ENCODE measurements around the gene CDCP1.
"Not testable (repeated sequence)": the region's sequence is repeated elsewhere in the genome, so short reads cannot be mapped to it uniquely, and the experiment has no call there.

CDCP1 gene

DNA sequence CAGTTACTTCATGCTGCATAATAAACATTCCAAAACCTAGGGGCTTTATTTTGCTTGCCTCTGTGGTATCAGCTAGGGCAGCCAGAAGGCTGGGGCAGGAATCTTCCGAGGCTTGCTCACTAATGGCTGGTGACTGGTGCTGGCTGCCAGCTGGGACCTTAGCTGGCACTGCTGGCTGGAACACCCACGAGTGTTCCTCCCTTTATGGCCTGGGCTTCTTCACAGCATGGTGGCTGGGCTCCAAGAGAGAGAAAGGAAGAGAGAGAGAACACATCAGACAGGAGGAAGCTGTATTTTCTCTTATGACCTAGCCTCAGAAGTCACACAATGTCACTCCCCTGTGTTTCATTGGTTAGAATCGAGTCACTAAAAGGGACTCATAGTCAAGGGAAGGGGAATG is 23.9 kb upstream of the CDCP1 start:
- no peak for DNase-seq

DNA sequence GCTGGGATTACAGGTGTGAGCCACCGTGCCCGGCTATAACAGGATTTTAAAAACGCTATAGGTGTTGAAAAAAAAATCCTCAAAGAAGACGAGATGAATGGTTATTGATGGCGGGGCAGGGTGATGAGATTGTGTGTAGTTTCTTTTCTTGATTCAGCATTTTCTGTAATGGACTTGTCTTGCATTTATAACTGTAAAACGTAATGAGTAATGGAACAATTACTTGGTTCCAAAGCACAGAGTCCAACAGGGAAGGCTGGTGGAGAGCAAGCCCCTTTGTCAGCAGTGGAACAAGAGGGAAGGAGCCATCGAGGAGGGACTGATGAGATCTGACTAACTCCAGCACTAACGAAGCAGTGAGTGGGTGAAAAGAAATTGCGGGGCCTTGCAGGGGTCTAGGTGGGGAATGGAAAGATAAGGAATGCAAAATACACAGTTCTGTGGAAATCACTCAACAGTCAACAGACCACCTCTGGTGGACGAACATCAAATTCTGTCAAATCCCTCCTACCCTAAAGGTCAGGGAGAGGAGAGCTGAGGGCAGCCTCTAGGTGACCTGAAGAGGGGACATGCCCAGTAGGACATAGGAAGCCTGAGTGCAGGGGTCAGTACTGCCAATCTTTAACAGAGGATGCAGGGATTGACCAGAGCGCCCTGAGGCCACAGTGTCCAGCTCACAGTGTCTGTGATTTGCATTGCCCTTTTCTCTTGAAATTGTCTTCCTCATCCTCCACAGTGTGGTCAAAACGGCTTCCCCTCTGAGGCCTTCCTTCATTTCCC is 23.1 kb upstream of the CDCP1 start:
- DNase-seq, result no peak

DNA sequence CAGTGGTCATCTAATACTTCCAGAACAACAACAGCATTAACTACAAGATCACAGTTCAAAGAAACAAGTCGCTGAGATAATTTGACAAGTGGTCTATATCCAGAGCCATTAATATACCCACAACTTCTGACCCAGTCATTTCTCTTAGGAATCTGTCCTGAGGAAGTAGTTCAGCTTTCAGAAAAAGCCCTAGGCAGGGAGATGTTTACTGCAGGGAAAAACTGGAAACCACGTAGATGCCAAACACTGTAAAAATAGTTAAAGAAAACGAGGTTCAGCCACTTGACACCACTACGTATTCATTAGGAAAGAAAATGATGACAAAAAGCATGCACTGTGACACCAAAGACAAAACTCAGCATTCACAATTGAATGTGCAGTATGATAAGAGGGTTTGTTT is 22.3 kb upstream of the CDCP1 start:
- no peak for DNase-seq

DNA sequence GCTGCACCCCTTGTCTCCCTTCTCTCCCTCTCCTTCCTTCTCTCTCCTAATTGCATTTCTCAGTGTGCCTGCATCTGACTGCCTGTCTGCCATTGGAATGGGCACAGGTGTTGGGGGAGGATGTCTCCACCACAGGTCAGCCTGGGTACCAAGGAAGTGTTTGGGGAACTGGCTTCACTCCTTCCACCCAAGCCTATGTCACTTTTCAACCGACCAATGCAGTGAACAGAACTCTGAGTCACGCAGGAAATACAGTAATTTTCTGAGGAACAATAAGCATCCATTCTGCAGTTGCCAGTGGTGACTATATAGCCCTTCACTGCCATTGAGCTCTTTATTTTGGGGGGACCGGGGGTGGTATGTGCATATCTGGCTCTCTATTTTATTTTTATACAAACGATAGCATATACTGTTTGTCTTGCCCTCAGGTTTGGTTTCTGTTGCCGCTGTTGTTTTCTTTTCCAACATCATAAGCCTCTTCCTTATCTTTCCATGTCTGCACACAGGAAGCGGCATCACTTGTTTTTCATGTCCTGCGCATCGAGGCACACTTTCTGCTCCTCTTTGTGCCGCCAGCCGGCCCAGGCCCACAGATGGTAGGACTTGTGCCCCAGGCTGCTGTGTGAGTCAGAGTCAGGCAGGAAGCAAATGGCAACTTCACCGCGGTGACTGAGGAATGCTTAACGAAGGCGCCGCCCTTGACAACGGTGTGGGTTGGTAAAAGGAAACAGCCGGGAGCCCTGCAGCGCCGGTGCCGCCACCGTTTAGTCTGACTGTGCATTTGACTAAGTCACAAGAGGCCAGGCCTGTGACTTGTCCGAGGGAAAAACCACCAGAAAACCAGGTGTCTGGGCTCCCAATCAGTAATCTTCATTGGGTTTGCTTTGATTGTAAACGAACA is 21.1 kb upstream of the CDCP1 start:
- DNase-seq, result peak; percentile 82

GRCh38 chr3:45166321-45166879 is 20.2 kb upstream of the CDCP1 start:
- no peak for DNase-seq

GRCh38 chr3:45165497-45166283 is 19.5 kb upstream of the CDCP1 start:
- DNase-seq, result no peak

GRCh38 chr3:45164056-45164455 is 17.9 kb upstream of the CDCP1 start:
- no peak for DNase-seq

DNA sequence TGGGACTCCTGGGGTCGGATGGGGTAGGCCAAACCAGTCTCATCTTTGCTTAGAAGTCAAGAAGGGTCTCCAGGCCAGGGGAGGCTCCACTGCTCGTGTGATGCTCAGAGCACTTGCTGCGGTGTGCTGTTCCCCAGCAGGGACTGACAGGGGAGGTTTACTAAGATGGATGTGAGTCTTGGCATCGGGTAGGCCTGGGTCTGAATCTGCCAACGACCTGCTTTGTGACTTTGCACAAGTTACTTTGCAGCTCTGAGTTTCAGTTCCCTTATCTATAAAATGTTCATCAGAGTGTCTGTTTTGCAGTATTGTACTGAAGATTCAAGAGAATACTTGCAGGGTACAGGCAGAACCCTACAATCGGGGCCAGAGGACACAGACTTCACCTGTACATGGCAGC is 17.3 kb upstream of the CDCP1 start:
- no peak for DNase-seq

- DNase-seq, result no peak
Measured at GRCh38 chr3:45154641-45155147, 8.5 kb upstream of the CDCP1 start.

DNA sequence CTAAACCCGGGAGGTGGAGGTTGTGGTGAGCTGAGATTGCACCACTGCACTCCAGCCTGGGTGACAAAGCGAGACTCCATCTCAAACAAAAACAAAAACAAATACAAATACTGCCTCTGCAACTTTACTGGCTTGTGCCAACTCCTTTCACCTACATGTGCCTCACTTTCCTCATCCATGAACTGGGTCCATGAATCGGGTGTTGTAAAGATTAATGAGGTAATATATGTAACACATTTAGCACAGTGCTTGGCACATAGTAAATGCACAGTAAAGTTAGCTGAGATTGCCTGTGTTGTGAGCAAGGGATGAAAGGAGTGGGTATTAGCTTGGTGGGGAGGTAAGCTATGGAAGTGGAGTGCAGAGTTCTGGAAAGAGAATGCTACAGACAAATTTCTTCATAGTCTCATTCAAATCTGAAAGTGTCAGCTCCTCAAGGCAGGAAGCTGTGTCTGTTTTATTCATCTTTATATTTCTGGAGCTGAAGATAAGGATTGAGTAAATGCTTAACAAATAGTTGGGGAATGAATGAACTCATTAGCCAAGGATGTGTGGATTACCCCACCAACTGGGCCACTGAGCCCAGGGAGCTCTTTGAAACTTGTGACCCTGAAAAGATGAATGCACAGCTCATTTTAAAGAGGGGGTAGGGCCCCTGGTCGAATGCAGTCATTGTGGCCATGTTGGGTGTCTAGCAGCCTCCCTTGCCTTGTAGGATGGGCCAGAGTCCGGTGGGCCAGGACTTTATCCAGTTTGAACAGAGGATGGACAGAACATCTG is 7.7 kb upstream of the CDCP1 start:
- DNase-seq, result no peak

- DNase-seq, result no peak
Measured at GRCh38 chr3:45152307-45152706, 6.1 kb upstream of the CDCP1 start.

DNA sequence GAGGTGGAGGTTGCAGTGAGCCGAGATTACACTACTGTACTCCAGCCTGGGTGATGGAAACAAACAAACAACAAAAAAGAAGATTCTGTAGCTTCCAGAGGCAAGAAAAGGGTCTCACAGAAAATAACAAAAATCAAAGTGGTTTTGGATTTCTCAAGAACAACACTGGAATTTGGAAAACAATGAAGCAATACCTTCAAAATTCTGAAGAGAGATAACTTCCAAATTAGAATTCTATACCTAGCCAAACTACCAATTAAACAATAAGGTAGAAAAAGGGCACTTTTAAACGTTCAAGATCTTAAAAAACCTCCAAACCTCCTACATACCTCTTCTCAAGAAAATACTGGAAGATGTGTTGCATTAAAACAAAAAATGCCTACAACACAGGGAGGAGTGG is 4.9 kb upstream of the CDCP1 start:
- DNase-seq, result no peak

- no peak for DNase-seq
Measured at GRCh38 chr3:45148921-45149320, 2.7 kb upstream of the CDCP1 start.

DNA sequence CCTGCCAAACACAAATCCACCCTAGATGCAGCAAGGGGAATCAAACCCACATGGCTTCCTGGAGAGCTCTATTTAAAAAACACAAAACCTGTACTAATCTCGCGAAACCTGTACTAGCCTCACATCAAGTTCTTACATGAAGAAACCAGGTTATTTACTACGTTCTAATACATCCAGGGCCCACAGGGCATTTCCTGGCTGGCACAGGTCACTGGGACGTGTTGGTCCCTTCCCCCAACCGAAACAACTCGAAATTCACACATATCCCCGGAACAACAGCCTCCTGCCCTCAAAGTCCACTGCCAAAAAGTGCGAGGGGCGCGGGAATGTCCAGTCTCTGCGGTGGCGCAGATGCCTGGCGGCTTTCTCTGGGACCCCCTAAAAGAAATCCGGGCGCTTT is 955 bp downstream of the CDCP1 start:
- no peak for DNase-seq

GRCh38 chr3:45143673-45144671 is 2.2 kb downstream of the CDCP1 start:
- no peak for DNase-seq

DNA sequence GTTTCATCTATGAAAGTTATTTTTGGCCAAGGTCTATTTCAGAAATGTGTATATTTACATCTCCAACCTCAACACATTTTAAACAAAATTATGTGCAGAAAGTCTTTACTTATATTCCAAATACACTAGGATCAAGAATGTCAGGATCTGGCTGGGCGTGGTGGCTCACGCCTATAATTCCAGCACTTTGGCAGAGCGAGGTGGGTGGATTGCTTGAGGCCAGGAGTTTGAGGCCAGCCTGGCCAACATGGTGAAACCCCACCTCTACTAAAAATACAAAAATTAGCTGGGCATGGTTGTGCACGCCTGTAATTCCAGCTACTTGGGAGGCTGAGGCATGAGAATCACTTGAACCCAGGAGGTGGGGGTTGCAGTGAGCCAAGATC is 5.4 kb downstream of the CDCP1 start:
- DNase-seq, result not testable (repeated sequence)

- no peak for DNase-seq
Measured at GRCh38 chr3:45140141-45140769, 5.9 kb downstream of the CDCP1 start.

DNA sequence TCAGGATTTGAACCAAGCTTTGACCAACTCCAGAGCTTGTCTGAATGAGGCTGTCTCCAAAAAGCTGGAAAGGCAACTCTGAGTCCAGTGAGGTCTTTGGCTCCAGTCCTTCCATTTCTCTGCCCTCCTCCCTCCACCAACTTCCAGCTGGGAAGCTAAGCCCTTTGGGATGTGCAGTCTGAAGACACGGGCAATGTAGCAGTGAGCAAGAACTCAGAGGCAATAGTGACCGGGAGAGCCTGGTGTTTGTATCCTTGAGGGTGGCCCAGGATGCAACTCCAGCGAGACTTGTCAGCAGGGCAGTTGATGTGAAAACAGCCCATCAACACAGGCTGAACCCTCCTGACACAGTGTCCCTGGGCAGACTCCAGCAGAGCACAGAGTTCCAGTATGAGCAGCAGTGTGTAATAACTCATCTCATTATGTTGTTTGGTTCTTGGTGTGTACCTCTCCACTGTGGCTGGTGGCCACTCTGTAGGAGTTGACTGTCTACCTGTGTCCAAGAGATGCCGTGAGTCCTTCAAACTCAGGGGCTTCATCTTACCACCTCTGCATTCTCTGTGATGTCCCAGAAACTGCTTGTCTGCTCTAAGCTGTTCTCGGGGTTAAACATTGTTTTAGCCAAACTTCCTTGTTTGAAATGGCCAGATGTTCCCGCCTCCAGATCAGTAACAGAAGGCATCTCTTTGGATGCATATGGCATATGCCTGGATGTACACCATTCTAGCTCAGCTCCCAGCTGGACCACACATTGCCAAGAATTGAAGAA is 6.6 kb downstream of the CDCP1 start:
- no peak for DNase-seq

GRCh38 chr3:45137656-45138181 is 8.5 kb downstream of the CDCP1 start:
- no peak for DNase-seq

All from activated CD8-positive, alpha-beta memory T cell treated with anti-CD3 and anti-CD28 coated beads, Interleukin-2, amount 50 U/mL, for 4 hours (primary cell).